ENCODE data around the gene PGAM1. TPM values are rescaled to one million over a fixed set of nuclear protein-coding genes. Genes with fewer than 3 reads are reported as not detected.

The PGAM1 gene
- total RNA-seq, 1 experiment from 2014 or later: 412 TPM

- DNase-seq: peak in 1 of 2 experiments; percentile 21
- peaks cover 64% of the 10 kb centered on the region for H3K36me3 Mint-ChIP-seq (ENCODE audit: insufficient read depth, unreplicated experiment)
- H3K4me1 ChIP-seq: peaks cover 12% of the 10 kb centered on the region
- ChIA-PET POLR2A (interaction anchor here (0.6 kb wide), 1 partner anchor 26 kb away, joined by 4 read pairs; no protein-coding TSS in a partner anchor), CTCF (interaction anchor here (0.6 kb wide), 1 partner anchor 26 kb away, joined by 8 read pairs; no protein-coding TSS in a partner anchor)
- no peaks in the 10 kb centered on the region for H3K27me3 ChIP-seq (replicated peaks; ENCODE audit: control insufficient read depth, insufficient read depth, low read length)
- H3K4me3 ChIP-seq (ENCODE audit: low read depth, low read length): peak overlapping the region; percentile 83
- H3K36me3 ChIP-seq (ENCODE audit: control insufficient read depth, insufficient read depth, low read length): peaks cover 5% of the 10 kb centered on the region
- H3K4me3 Mint-ChIP-seq (ENCODE audit: unreplicated experiment): peak overlapping the region; percentile 75
- no peaks in the 10 kb centered on the region for H3K9me3 Mint-ChIP-seq (ENCODE audit: unreplicated experiment)
- TSS peak; percentile 37 for BruUV-seq (replicated peaks)
- no peaks in the 10 kb centered on the region for H3K4me1 Mint-ChIP-seq (ENCODE audit: low read depth, unreplicated experiment)
- intact Hi-C loops (cut with micrococcal nuclease; ENCODE audit: unreplicated experiment): loop anchor here (1.0 kb wide), 2 partner anchors 19 to 20 kb away; partner anchors contain the start of genes EXOSC1 and ZDHHC16
- H3K9me3 ChIP-seq: no peaks in the 10 kb centered on the region
- no peaks in the 10 kb centered on the region for H3K27me3 Mint-ChIP-seq (ENCODE audit: insufficient read depth, unreplicated experiment)
- TF ChIP-seq CTCF (IDR thresholded peaks at IDR 0.05; ENCODE audit: insufficient read depth in 1 of 2, low read depth in 1 of 2, low read length in 1 of 2, severe bottlenecking in 1 of 2, unreplicated experiment in 1 of 2): no peak
- peak overlapping the region; percentile 83 for H3K27ac Mint-ChIP-seq (ENCODE audit: unreplicated experiment)
These were observed 982 bp downstream of the PGAM1 start for GRCh38 chr10:97426776-97427570.

GRCh38 chr10:97427571-97428179, 1.7 kb downstream of the PGAM1 start:
- Mint-ChIP-seq H3K27me3 (ENCODE audit: insufficient read depth, unreplicated experiment) (no peaks in the 10 kb centered on the region), H3K4me3 (ENCODE audit: unreplicated experiment) (peak overlapping the region; percentile 75), H3K9me3 (ENCODE audit: unreplicated experiment) (no peaks in the 10 kb centered on the region), H3K27ac (ENCODE audit: unreplicated experiment) (peak overlapping the region; percentile 83), H3K36me3 (ENCODE audit: insufficient read depth, unreplicated experiment) (peaks cover 67% of the 10 kb centered on the region), H3K4me1 (ENCODE audit: low read depth, unreplicated experiment) (no peaks in the 10 kb centered on the region)
- H3K4me3 ChIP-seq (ENCODE audit: low read depth, low read length): peak overlapping the region; percentile 83
- H3K27me3 ChIP-seq (replicated peaks; ENCODE audit: control insufficient read depth, insufficient read depth, low read length): no peaks in the 10 kb centered on the region
- peaks cover 12% of the 10 kb centered on the region for H3K4me1 ChIP-seq
- no TSS peak for BruUV-seq (replicated peaks)
- intact Hi-C loops (cut with micrococcal nuclease; ENCODE audit: unreplicated experiment): loop anchor here (1.0 kb wide), 1 partner anchor 19 kb away; the partner anchor contains the start of genes EXOSC1 and ZDHHC16
- CTCF ChIA-PET: interaction anchor here (0.6 kb wide), 1 partner anchor 25 kb away, joined by 8 read pairs; no protein-coding TSS in a partner anchor
- POLR2A ChIA-PET: no interaction called here
- H3K36me3 ChIP-seq (ENCODE audit: control insufficient read depth, insufficient read depth, low read length): peaks cover 5% of the 10 kb centered on the region
- peak; percentile 71 to 83 for DNase-seq
- no peaks in the 10 kb centered on the region for H3K9me3 ChIP-seq
- no peak for TF ChIP-seq CTCF (IDR thresholded peaks at IDR 0.05; ENCODE audit: insufficient read depth in 1 of 2, low read depth in 1 of 2, low read length in 1 of 2, severe bottlenecking in 1 of 2, unreplicated experiment in 1 of 2)

DNA sequence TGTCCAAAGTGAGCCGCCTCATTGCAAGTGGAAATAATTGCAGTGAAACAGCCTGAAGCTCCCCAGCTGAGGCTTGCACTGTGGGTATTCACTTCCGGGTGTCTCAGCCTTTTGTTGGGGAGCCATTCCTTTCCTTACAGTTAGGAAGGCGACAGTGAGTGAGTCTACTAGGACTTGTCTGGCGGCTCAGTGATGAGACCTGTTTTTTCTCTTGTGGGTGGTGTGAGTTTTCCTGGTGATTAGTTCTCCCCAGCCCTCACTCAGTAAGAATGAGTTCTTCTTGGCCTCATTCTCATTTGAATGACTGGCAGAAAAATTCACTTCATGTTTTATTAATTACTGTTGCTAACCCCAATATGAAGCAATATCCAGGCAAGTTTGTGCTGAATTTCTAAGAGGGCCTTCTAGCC, 2.6 kb downstream of the PGAM1 start:
- Histone ChIP-seq H3K36me3 (ENCODE audit: control insufficient read depth, insufficient read depth, low read length) (peaks cover 5% of the 10 kb centered on the region), H3K4me1 (peaks cover 12% of the 10 kb centered on the region), H3K27me3 (replicated peaks; ENCODE audit: control insufficient read depth, insufficient read depth, low read length) (no peaks in the 10 kb centered on the region), H3K4me3 (ENCODE audit: low read depth, low read length) (peak overlapping the region; percentile 83), H3K9me3 (no peaks in the 10 kb centered on the region)
- H3K4me3 Mint-ChIP-seq (ENCODE audit: unreplicated experiment): peak overlapping the region; percentile 75
- H3K9me3 Mint-ChIP-seq (ENCODE audit: unreplicated experiment): no peaks in the 10 kb centered on the region
- intact Hi-C loops (cut with micrococcal nuclease; ENCODE audit: unreplicated experiment): no loop called here
- no peak for DNase-seq
- peaks cover 73% of the 10 kb centered on the region for H3K36me3 Mint-ChIP-seq (ENCODE audit: insufficient read depth, unreplicated experiment)
- TF ChIP-seq CTCF (IDR thresholded peaks at IDR 0.05; ENCODE audit: insufficient read depth in 1 of 2, low read depth in 1 of 2, low read length in 1 of 2, severe bottlenecking in 1 of 2, unreplicated experiment in 1 of 2): no peak
- ChIA-PET POLR2A (no interaction called here), CTCF (no interaction called here)
- H3K27me3 Mint-ChIP-seq (ENCODE audit: insufficient read depth, unreplicated experiment): no peaks in the 10 kb centered on the region
- H3K4me1 Mint-ChIP-seq (ENCODE audit: low read depth, unreplicated experiment): no peaks in the 10 kb centered on the region
- H3K27ac Mint-ChIP-seq (ENCODE audit: unreplicated experiment): no peak overlapping the region
- no TSS peak for BruUV-seq (replicated peaks)
